Measurements from ENCODE around the gene LTBP1. TPM values are rescaled to one million over a fixed set of nuclear protein-coding genes. Genes with fewer than 3 reads are reported as not detected.

The LTBP1 gene
- total RNA-seq, 1 experiment from 2014 or later: 28.5 TPM

GRCh38 chr2:33168425-33168824 is 221.7 kb downstream of the LTBP1 start:
- no peaks in the 10 kb centered on the region for H3K27me3 Mint-ChIP-seq (ENCODE audit: low read depth)
- peaks cover 21 to 24% of the 10 kb centered on the region in 2 experiments for H3K4me1 Mint-ChIP-seq
- Histone ChIP-seq H3K79me1 (ENCODE audit: insufficient read depth, low read depth, low read length, poor library complexity, severe bottlenecking) (no peaks in the 10 kb centered on the region), H3K18ac (ENCODE audit: insufficient read length, low read depth, low read length) (no peak overlapping the region), H4K8ac (replicated peaks; ENCODE audit: insufficient read length, low read depth, low read length) (no peak overlapping the region), H3K27ac (ENCODE audit: insufficient read length, low read depth, low read length) (no peak overlapping the region), H3K14ac (ENCODE audit: insufficient read depth, low read length) (no peak overlapping the region), H2BK120ac (ENCODE audit: low read depth, low read length, poor library complexity, severe bottlenecking) (no peak overlapping the region), H2BK15ac (ENCODE audit: low read depth, low read length) (no peak overlapping the region), H3T11ph (ENCODE audit: low read length) (no peak overlapping the region), H3K4me2 (ENCODE audit: insufficient read depth, insufficient read length, low read length) (no peak overlapping the region), H3K9ac (ENCODE audit: extremely low read depth, insufficient read length, low read length) (no peak overlapping the region), H4K91ac (ENCODE audit: insufficient read length, low read depth, low read length) (no peak overlapping the region), H3K4ac (ENCODE audit: low read depth, low read length) (no peak overlapping the region), H3K79me2 (ENCODE audit: insufficient read depth, low read length) (no peaks in the 10 kb centered on the region), H3K4me1 (ENCODE audit: insufficient read depth, low read length) (no peaks in the 10 kb centered on the region; the same call in 1 of the 2 replicates), H3K56ac (ENCODE audit: insufficient read length, low read depth, low read length) (no peak overlapping the region), H3K23ac (ENCODE audit: insufficient read length, low read depth, low read length) (no peak overlapping the region), H3K23me2 (ENCODE audit: insufficient read length, low read depth, low read length, poor library complexity, severe bottlenecking) (no peaks in the 10 kb centered on the region), H2BK20ac (ENCODE audit: low read depth, low read length, poor library complexity, severe bottlenecking) (no peak overlapping the region), H2AFZ (ENCODE audit: low read length) (no peak overlapping the region), H3K27me3 (ENCODE audit: insufficient read depth, low read length) (no peaks in the 10 kb centered on the region), H4K20me1 (ENCODE audit: control insufficient read depth, insufficient read depth, insufficient read length) (no peaks in the 10 kb centered on the region), H4K5ac (ENCODE audit: insufficient read length, low read depth, low read length) (no peak overlapping the region), H3K9me3 (ENCODE audit: control insufficient read depth, low read depth, low read length) (no peaks in the 10 kb centered on the region), H2BK5ac (ENCODE audit: insufficient read length, low read length) (no peak overlapping the region), H2AK5ac (ENCODE audit: insufficient read length, low read length) (no peak overlapping the region), H2BK12ac (ENCODE audit: insufficient read length, low read depth, low read length) (no peak overlapping the region)
- peak overlapping the region in 2 of 3 experiments; percentile 77 to 89; a peak in 2 of 7 replicates for H3K27ac Mint-ChIP-seq
- H3K4me3 Mint-ChIP-seq: no peak overlapping the region
- TF ChIP-seq, protein P1, sequence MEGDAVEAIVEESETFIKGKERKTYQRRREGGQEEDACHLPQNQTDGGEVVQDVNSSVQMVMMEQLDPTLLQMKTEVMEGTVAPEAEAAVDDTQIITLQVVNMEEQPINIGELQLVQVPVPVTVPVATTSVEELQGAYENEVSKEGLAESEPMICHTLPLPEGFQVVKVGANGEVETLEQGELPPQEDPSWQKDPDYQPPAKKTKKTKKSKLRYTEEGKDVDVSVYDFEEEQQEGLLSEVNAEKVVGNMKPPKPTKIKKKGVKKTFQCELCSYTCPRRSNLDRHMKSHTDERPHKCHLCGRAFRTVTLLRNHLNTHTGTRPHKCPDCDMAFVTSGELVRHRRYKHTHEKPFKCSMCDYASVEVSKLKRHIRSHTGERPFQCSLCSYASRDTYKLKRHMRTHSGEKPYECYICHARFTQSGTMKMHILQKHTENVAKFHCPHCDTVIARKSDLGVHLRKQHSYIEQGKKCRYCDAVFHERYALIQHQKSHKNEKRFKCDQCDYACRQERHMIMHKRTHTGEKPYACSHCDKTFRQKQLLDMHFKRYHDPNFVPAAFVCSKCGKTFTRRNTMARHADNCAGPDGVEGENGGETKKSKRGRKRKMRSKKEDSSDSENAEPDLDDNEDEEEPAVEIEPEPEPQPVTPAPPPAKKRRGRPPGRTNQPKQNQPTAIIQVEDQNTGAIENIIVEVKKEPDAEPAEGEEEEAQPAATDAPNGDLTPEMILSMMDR (conservative IDR thresholded peaks at IDR 0.05): no peak
- H3K9me3 Mint-ChIP-seq: peaks cover 5 to 9% of the 10 kb centered on the region in 2 experiments; a peak in 2 of 5 replicates
- peaks cover 0 to 10% (median 3%) of the 10 kb centered on the region in 3 experiments; a peak in 5 of 7 replicates for H3K36me3 Mint-ChIP-seq (ENCODE audit: insufficient read depth in 1 of 3, low read depth in 3 of 3)
- DNase-seq: no peak
